Smooth muscle cell (in vitro differentiated cells): Measurements from ENCODE around the gene ULK1. TPM values are rescaled to one million over a fixed set of nuclear protein-coding genes. Genes with fewer than 3 reads are reported as not detected.

Experiments
- DNase-seq: peaks from one replicate; lab custom pipeline; 2025; ENCODE audit not compliant: unreplicated experiment; lab: John Stamatoyannopoulos, UW
- H2AFZ ChIP-seq: fragments of 200-600 bp; sonication (generic); 2 replicates; pipeline ENCODE4 v1.6.0; 2016; ENCODE audit warnings: antibody characterized with exemption, low read depth, mild to moderate bottlenecking
- H3F3A ChIP-seq: fragments of 200-600 bp; sonication (generic); 2 replicates; pipeline ENCODE4 v1.6.0; 2017; ENCODE audit warnings: antibody characterized with exemption, low read depth
- H3K27ac ChIP-seq: fragments of 200-600 bp; sonication (generic); 2 replicates; pipeline ENCODE4 v1.5.1; 2016; ENCODE audit warnings: low read depth, mild to moderate bottlenecking
- H3K27me3 ChIP-seq: fragments of 200-600 bp; sonication (generic); 2 replicates; pipeline ENCODE4 v1.6.1; 2016; ENCODE audit warnings: low read depth, mild to moderate bottlenecking
- H3K36me3 ChIP-seq: fragments of 200-600 bp; sonication (generic); 2 replicates; pipeline ENCODE4 v1.5.1; 2016; ENCODE audit warnings: low read depth
- H3K4me1 ChIP-seq: fragments of 200-600 bp; sonication (generic); 2 replicates; pipeline ENCODE4 v1.5.1; 2016; ENCODE audit warnings: low read depth
- H3K4me2 ChIP-seq: fragments of 200-600 bp; sonication (generic); 2 replicates; pipeline ENCODE4 v1.6.0; 2016; ENCODE audit warnings: mild to moderate bottlenecking
- H3K4me3 ChIP-seq: fragments of 200-600 bp; sonication (generic); 2 replicates; pipeline ENCODE4 v1.5.1; 2016; ENCODE audit warnings: mild to moderate bottlenecking
- H3K79me2 ChIP-seq: fragments of 200-600 bp; sonication (generic); 2 replicates; pipeline ENCODE4 v1.6.0; 2016; ENCODE audit warnings: low read depth, mild to moderate bottlenecking
- H3K9ac ChIP-seq: fragments of 200-600 bp; sonication (generic); 2 replicates; pipeline ENCODE4 v1.6.0; 2016; ENCODE audit warnings: low read depth
- H3K9me3 ChIP-seq: fragments of 200-600 bp; sonication (generic); replicated peaks from 2 replicates; pipeline ENCODE4 v1.5.1; 2016; ENCODE audit warnings: low read depth
- H4K20me1 ChIP-seq: fragments of 200-600 bp; sonication (generic); 2 replicates; pipeline ENCODE4 v1.6.0; 2016; ENCODE audit warnings: low read depth
- CTCF ChIP-seq: fragments of 200-600 bp; sonication (generic); IDR thresholded peaks from 2 replicates; pipeline ENCODE4 v1.5.1; 2017; ENCODE audit warnings: borderline replicate concordance, mild to moderate bottlenecking, antibody characterized with exemption; ENCODE audit not compliant: insufficient read depth, poor library complexity, severe bottlenecking
- WGBS: methylation state at CpG from one replicate; pipeline ENCODE4 v1.1.7; 2016; ENCODE audit warnings: low lambda C conversion rate; 5-methylcytosine and 5-hydroxymethylcytosine counted together
- polyA plus RNA-seq: library from polyadenylated mRNA; unstranded; fragments of >200 nt; fragmentation: Nextera tagmentation; extraction: Ambion mirVana; gene quantifications from 2 replicates; pipeline ENCODE4 v1.2.1, GENCODE V29; 2016
- total RNA-seq: library from RNA; depleted of rRNA; stranded (reverse); fragments of >200 nt; gene quantifications from 2 replicates; pipeline ENCODE4 v1.2.3, GENCODE V29; 2014

The ULK1 gene
- total and polyA plus RNA-seq, 2 experiments from 2014 or later: 8.5 to 10.5 TPM

GRCh38 chr12:131862084-131862441 is 32.4 kb upstream of the ULK1 start:
- TF ChIP-seq CTCF: no peak
- Histone ChIP-seq H3K36me3 (no peaks in the 10 kb centered on the region), H3K9ac (no peak overlapping the region), H3K79me2 (no peaks in the 10 kb centered on the region), H3K27ac (no peak overlapping the region), H4K20me1 (no peaks in the 10 kb centered on the region), H3F3A (peaks cover 6% of the 10 kb centered on the region), H3K4me1 (peaks cover 14% of the 10 kb centered on the region), H3K4me2 (no peak overlapping the region), H3K27me3 (no peaks in the 10 kb centered on the region), H3K9me3 (no peaks in the 10 kb centered on the region), H2AFZ (no peak overlapping the region), H3K4me3 (no peak overlapping the region)
- DNase-seq: no peak
- WGBS: 83% methylated on average over 4 of the region's 4 CpGs

- DNase-seq: no peak
- TF ChIP-seq CTCF: no peak
- Histone ChIP-seq H3F3A (peaks cover 6% of the 10 kb centered on the region), H3K79me2 (no peaks in the 10 kb centered on the region), H3K27me3 (no peaks in the 10 kb centered on the region), H3K4me1 (peaks cover 14% of the 10 kb centered on the region), H4K20me1 (no peaks in the 10 kb centered on the region), H3K4me2 (peak overlapping the region; percentile 57), H3K9ac (no peak overlapping the region), H3K36me3 (no peaks in the 10 kb centered on the region), H2AFZ (no peak overlapping the region), H3K27ac (peak overlapping the region; percentile 55), H3K9me3 (no peaks in the 10 kb centered on the region), H3K4me3 (no peak overlapping the region)
- WGBS: 77% methylated on average over 14 of the region's 14 CpGs
Measured at GRCh38 chr12:131862600-131862993, 31.8 kb upstream of the ULK1 start.

GRCh38 chr12:131862994-131863710 is 31.3 kb upstream of the ULK1 start:
- 39% methylated on average over 17 of the region's 20 CpGs for WGBS
- Histone ChIP-seq H3K27ac (peak overlapping the region; percentile 55), H2AFZ (no peak overlapping the region), H3K4me2 (peak overlapping the region; percentile 57), H3K9me3 (no peaks in the 10 kb centered on the region), H3K9ac (no peak overlapping the region), H3K4me3 (no peak overlapping the region), H4K20me1 (no peaks in the 10 kb centered on the region), H3K36me3 (no peaks in the 10 kb centered on the region), H3K4me1 (peaks cover 14% of the 10 kb centered on the region), H3F3A (peaks cover 6% of the 10 kb centered on the region), H3K27me3 (no peaks in the 10 kb centered on the region), H3K79me2 (no peaks in the 10 kb centered on the region)
- no peak for TF ChIP-seq CTCF
- DNase-seq: no peak
